Esophagus muscularis mucosa (tissue), 4 donors: ENCODE measurements around the gene KMT5B.

ENCODE experiments used
- CTCF ChIP-seq, 3 experiments: fragments of 200-600 bp in 2 of 3; fragments of 450-650 bp in 1 of 3; sonication (generic) in 2 of 3; IDR thresholded peaks; one replicate each; pipeline ENCODE4 v1.5.1; 2017 to 2019; ENCODE audit warnings: antibody characterized with exemption in 3 of 3, mild to moderate bottlenecking in 2 of 3, moderate library complexity in 1 of 3
- EP300 ChIP-seq: sonication (generic); formaldehyde crosslinking; IDR thresholded peaks from one replicate; pipeline ENCODE4 v1.6.1; 2017; ENCODE audit warnings: antibody characterized with exemption
- POLR2A ChIP-seq: fragments of 450-650 bp; IDR thresholded peaks from one replicate; pipeline ENCODE4 v1.6.1; 2017; ENCODE audit warnings: antibody characterized with exemption, moderate library complexity, mild to moderate bottlenecking, low read depth
- POLR2AphosphoS5 ChIP-seq, 2 donors: sonication (generic); formaldehyde crosslinking; IDR thresholded peaks; one replicate each; pipeline ENCODE4 v1.6.1; 2017; ENCODE audit warnings: antibody characterized with exemption in 2 of 2

GRCh38 chr11:68211546-68211945 is 1.6 kb downstream of the KMT5B start:
- TF ChIP-seq EP300 (no peak), POLR2AphosphoS5 (IDR thresholded peaks at IDR 0.05) (no peak), POLR2A (no peak), CTCF (IDR thresholded peaks at IDR 0.05) (no peak)
